ENCODE measurements around the gene SEL1L.
A peak's percentile ranks its signal among the peaks of the same experiment; 100 is the strongest.
"Not testable (repeated sequence)": the region's sequence is repeated elsewhere in the genome, so short reads cannot be mapped to it uniquely, and the experiment has no call there.

SEL1L gene

DNA sequence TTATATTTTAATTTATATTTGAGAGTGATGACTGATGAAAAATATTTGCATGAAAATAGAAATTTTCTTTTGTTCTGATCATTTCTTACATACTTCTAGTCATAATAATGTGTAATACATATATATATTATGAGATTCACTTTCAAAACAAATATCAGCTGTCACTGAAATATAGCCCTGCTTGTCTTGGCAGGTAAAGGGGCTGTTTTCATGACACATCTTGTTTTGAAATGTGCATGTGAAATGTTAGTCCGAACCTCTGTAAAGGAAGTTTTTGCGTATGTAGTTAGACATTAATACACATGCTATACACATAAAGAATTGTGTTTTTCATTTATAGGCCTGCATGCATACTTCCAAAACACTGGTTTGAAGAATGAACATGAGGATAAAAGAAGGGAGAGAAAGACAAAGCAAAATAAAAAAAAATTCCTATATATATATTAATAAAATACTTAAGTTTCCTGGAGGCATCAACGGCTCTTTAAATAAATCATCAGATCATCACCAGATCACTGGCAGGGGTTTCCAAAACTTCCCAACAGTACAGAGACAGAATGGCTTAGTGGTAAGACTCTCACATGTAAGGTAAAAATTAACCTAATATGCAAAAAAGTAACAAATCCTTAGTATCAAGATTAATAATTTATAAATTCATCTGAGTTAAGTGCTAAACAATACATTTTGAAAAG lies 60.1 kb downstream of the SEL1L start:
- no peak for DNase-seq
- no peak overlapping the region for H3K27ac ChIP-seq
- TF ChIP-seq, protein P1, sequence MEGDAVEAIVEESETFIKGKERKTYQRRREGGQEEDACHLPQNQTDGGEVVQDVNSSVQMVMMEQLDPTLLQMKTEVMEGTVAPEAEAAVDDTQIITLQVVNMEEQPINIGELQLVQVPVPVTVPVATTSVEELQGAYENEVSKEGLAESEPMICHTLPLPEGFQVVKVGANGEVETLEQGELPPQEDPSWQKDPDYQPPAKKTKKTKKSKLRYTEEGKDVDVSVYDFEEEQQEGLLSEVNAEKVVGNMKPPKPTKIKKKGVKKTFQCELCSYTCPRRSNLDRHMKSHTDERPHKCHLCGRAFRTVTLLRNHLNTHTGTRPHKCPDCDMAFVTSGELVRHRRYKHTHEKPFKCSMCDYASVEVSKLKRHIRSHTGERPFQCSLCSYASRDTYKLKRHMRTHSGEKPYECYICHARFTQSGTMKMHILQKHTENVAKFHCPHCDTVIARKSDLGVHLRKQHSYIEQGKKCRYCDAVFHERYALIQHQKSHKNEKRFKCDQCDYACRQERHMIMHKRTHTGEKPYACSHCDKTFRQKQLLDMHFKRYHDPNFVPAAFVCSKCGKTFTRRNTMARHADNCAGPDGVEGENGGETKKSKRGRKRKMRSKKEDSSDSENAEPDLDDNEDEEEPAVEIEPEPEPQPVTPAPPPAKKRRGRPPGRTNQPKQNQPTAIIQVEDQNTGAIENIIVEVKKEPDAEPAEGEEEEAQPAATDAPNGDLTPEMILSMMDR (IDR thresholded peaks at IDR 0.05; ENCODE audit: low read depth, low read length) = no peak
- peaks cover 16% of the 10 kb centered on the region for H3K36me3 ChIP-seq
- H3K27me3 ChIP-seq (ENCODE audit: insufficient read depth, low read depth, severe bottlenecking) = no peaks in the 10 kb centered on the region
- H3K9me3 ChIP-seq (ENCODE audit: severe bottlenecking) = no peaks in the 10 kb centered on the region
- H3K4me3 ChIP-seq (ENCODE audit: low read depth, low read length) = no peak overlapping the region

GRCh38 chr14:81472096-81472800 lies 61.4 kb downstream of the SEL1L start:
- H3K27ac ChIP-seq = no peak overlapping the region
- TF ChIP-seq, protein P1 (IDR thresholded peaks at IDR 0.05; ENCODE audit: low read depth, low read length) = no peak
- peaks cover 10% of the 10 kb centered on the region for H3K36me3 ChIP-seq
- no peak for DNase-seq
- H3K9me3 ChIP-seq (ENCODE audit: severe bottlenecking) = no peaks in the 10 kb centered on the region
- no peaks in the 10 kb centered on the region for H3K27me3 ChIP-seq (ENCODE audit: insufficient read depth, low read depth, severe bottlenecking)
- no peak overlapping the region for H3K4me3 ChIP-seq (ENCODE audit: low read depth, low read length)

DNA sequence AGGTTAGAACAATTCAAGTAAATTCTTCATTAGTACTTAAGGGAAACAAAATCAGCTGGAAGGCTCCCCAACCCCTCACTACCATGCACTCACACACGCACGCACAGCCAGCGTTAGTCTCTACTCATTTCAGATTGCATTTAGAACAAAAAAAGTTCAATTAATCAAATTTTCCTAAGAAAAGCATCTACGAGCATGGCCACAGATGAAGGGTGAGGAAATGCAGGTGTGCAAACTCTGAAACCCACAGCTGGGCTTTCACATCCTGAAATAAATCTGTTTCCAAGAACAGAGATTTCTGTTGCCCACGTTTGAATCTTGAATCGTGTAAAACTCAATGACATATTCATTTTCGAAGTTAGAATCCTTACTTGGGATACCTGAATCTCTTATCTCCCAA lies 62.6 kb downstream of the SEL1L start:
- Histone ChIP-seq H3K36me3 (peaks cover 6% of the 10 kb centered on the region), H3K27me3 (ENCODE audit: insufficient read depth, low read depth, severe bottlenecking) (no peaks in the 10 kb centered on the region), H3K9me3 (ENCODE audit: severe bottlenecking) (no peaks in the 10 kb centered on the region), H3K27ac (no peak overlapping the region), H3K4me3 (ENCODE audit: low read depth, low read length) (no peak overlapping the region)
- TF ChIP-seq, protein P1 (IDR thresholded peaks at IDR 0.05; ENCODE audit: low read depth, low read length) = no peak
- no peak for DNase-seq

- H3K27ac ChIP-seq; H3K27me3 ChIP-seq (ENCODE audit: insufficient read depth, low read depth, severe bottlenecking); H3K4me3 ChIP-seq (ENCODE audit: low read depth, low read length); H3K9me3 ChIP-seq (ENCODE audit: severe bottlenecking); H3K36me3 ChIP-seq; DNase-seq: not testable (repeated sequence)
Observed at GRCh38 chr14:81470557-81470826, 63.2 kb downstream of the SEL1L start.

DNA sequence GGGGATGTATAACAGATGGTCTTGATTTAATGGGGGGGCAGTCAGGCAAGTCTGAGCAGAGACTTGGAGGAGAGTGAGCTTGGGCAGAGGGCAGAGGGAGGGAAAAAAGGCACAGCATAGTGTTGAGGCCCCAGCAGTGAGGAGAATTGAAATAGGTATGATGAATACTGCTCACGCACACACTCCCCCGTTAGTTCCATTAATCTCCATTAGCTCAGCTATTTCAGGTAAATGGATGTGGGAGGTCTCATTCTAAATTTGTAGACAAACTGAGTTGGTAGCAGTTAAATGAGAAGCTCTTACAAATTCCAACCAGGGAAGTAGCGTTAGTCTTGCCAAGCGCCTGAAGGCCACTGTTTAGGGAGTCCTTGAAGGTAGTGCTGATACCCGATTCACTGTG lies 66.8 kb downstream of the SEL1L start:
- H3K27ac ChIP-seq = no peak overlapping the region
- TF ChIP-seq, protein P1 (IDR thresholded peaks at IDR 0.05; ENCODE audit: low read depth, low read length) = no peak
- no peaks in the 10 kb centered on the region for H3K9me3 ChIP-seq (ENCODE audit: severe bottlenecking)
- no peaks in the 10 kb centered on the region for H3K27me3 ChIP-seq (ENCODE audit: insufficient read depth, low read depth, severe bottlenecking)
- no peak for DNase-seq
- H3K36me3 ChIP-seq = no peaks in the 10 kb centered on the region
- H3K4me3 ChIP-seq (ENCODE audit: low read depth, low read length) = no peak overlapping the region

GRCh38 chr14:81465507-81466228 lies 68.0 kb downstream of the SEL1L start:
- Histone ChIP-seq H3K27me3 (ENCODE audit: insufficient read depth, low read depth, severe bottlenecking) (no peaks in the 10 kb centered on the region), H3K9me3 (ENCODE audit: severe bottlenecking) (no peaks in the 10 kb centered on the region), H3K36me3 (no peaks in the 10 kb centered on the region), H3K27ac (no peak overlapping the region), H3K4me3 (ENCODE audit: low read depth, low read length) (no peak overlapping the region)
- no peak for DNase-seq
- TF ChIP-seq, protein P1 (IDR thresholded peaks at IDR 0.05; ENCODE audit: low read depth, low read length) = no peak

- not testable (repeated sequence) for H3K36me3 ChIP-seq; H3K27me3 ChIP-seq (ENCODE audit: insufficient read depth, low read depth, severe bottlenecking); DNase-seq; H3K9me3 ChIP-seq (ENCODE audit: severe bottlenecking)
- H3K27ac ChIP-seq = peak overlapping the region; percentile 81
- H3K4me3 ChIP-seq (ENCODE audit: low read depth, low read length) = peak overlapping the region; percentile 44
Observed at GRCh38 chr14:81465003-81465392, 68.7 kb downstream of the SEL1L start.

Data from WERI-Rb-1 (cell line).